DMS53 (cell line): ENCODE data around the gene RGL1.
"Not testable (repeated sequence)": the region's sequence is repeated elsewhere in the genome, so short reads cannot be mapped to it uniquely, and the experiment has no call there.

Source experiments
- DNase-seq: peaks from one replicate; lab custom pipeline; 2025; lab: John Stamatoyannopoulos, UW

Gene RGL1

GRCh38 chr1:183804916-183805841 is at the start of gene RGL1:
TSS of gene RGL1 (plus strand) at chr1:183805120. CDS start at chr1:183805298, 178 bp downstream.
- DNase-seq = peak; percentile 87

- no peak for DNase-seq
These were observed 48.6 kb upstream of the RGL1 start for GRCh38 chr1:183756326-183756725.

GRCh38 chr1:183757061-183757460 is 47.9 kb upstream of the RGL1 start:
- DNase-seq = no peak

GRCh38 chr1:183758913-183759312 is 46.0 kb upstream of the RGL1 start:
- no peak for DNase-seq

GRCh38 chr1:183760661-183761060 is 44.3 kb upstream of the RGL1 start:
- no peak for DNase-seq

GRCh38 chr1:183761871-183762270 is 43.0 kb upstream of the RGL1 start:
- DNase-seq = no peak

- DNase-seq = not testable (repeated sequence)
These were observed 42.1 kb upstream of the RGL1 start for GRCh38 chr1:183762856-183763255.

- no peak for DNase-seq
These were observed 39.9 kb upstream of the RGL1 start for GRCh38 chr1:183764981-183765380.

- no peak for DNase-seq
These were observed 34.7 kb upstream of the RGL1 start for GRCh38 chr1:183769956-183770815.

GRCh38 chr1:183770816-183771128 is 34.1 kb upstream of the RGL1 start:
- DNase-seq = no peak

- no peak for DNase-seq
These were observed 31.2 kb upstream of the RGL1 start for GRCh38 chr1:183773482-183774274.

GRCh38 chr1:183774938-183775337 is 30.0 kb upstream of the RGL1 start:
- no peak for DNase-seq

- DNase-seq = no peak
These were observed 28.2 kb upstream of the RGL1 start for GRCh38 chr1:183776731-183777130.

- no peak for DNase-seq
These were observed 27.6 kb upstream of the RGL1 start for GRCh38 chr1:183777328-183777727.

GRCh38 chr1:183778045-183778444 is 26.9 kb upstream of the RGL1 start:
- DNase-seq = no peak

GRCh38 chr1:183778568-183779433 is 26.1 kb upstream of the RGL1 start:
- DNase-seq = no peak

GRCh38 chr1:183780159-183780558 is 24.8 kb upstream of the RGL1 start:
- DNase-seq = peak; percentile 15

- no peak for DNase-seq
These were observed 24.2 kb upstream of the RGL1 start for GRCh38 chr1:183780757-183781156.

- DNase-seq = no peak
These were observed 21.6 kb upstream of the RGL1 start for GRCh38 chr1:183783342-183783741.

- no peak for DNase-seq
These were observed 20.9 kb upstream of the RGL1 start for GRCh38 chr1:183783767-183784637.
